K562 (cell line): ENCODE results near the gene MTHFR. TPM values are rescaled to one million over a fixed set of nuclear protein-coding genes. Genes with fewer than 3 reads are reported as not detected.

Experiments used
- ARHGAP35 ChIP-seq: fragments of 450-650 bp; IDR thresholded peaks from 2 replicates; pipeline ENCODE4 v1.6.1; 2018; ENCODE audit not compliant: partially characterized antibody
- ATF7 ChIP-seq: fragments of 450-650 bp; IDR thresholded peaks from 2 replicates; pipeline ENCODE4 v1.7.1; 2014; ENCODE audit warnings: mild to moderate bottlenecking, moderate library complexity
- COPS2 ChIP-seq: fragments of 450-650 bp; conservative IDR thresholded peaks from 2 replicates; pipeline ENCODE4 v1.6.1; 2016; ENCODE audit warnings: mild to moderate bottlenecking, moderate library complexity
- EGR1 ChIP-seq: fragments of 450-650 bp; conservative IDR thresholded peaks from 2 replicates; pipeline ENCODE4 v1.6.1; 2017; ENCODE audit warnings: mild to moderate bottlenecking
- GABPA ChIP-seq: fragments of 200-800 bp; sonication (Bioruptor generic); conservative IDR thresholded peaks from 2 replicates; pipeline ENCODE4 v1.6.1; 2016; ENCODE audit warnings: low read depth, missing genetic modification characterization, missing compliant biosample characterization
- GTF2A2 ChIP-seq: IDR thresholded peaks from 2 replicates; pipeline ENCODE4 v1.6.1; 2016; ENCODE audit warnings: mild to moderate bottlenecking, missing genetic modification characterization, missing compliant biosample characterization
- KLF13 ChIP-seq: fragments of 450-650 bp; IDR thresholded peaks from 2 replicates; pipeline ENCODE4 v1.6.1; 2016; ENCODE audit warnings: missing genetic modification characterization, low read depth, mild to moderate bottlenecking, missing compliant biosample characterization, moderate library complexity, borderline replicate concordance
- NCOA1 ChIP-seq: fragments of 450-650 bp; IDR thresholded peaks from 2 replicates; pipeline ENCODE4 v1.6.1; 2016; ENCODE audit warnings: low read depth
- NCOA4 ChIP-seq: fragments of 450-650 bp; IDR thresholded peaks from 2 replicates; pipeline ENCODE4 v1.6.1; 2018; ENCODE audit warnings: mild to moderate bottlenecking; ENCODE audit not compliant: partially characterized antibody
- PHB ChIP-seq: fragments of 250-450 bp; sonication (Bioruptor Pico); IDR thresholded peaks from 2 replicates; pipeline ENCODE4 v1.5.0; 2021
- PHB2 ChIP-seq: fragments of 450-650 bp; IDR thresholded peaks from 2 replicates; pipeline ENCODE4 v1.6.1; 2017; ENCODE audit warnings: low read depth
- PTTG1 ChIP-seq: fragments of 450-650 bp; IDR thresholded peaks from 2 replicates; pipeline ENCODE4 v1.6.1; 2016; ENCODE audit warnings: low read depth, mild to moderate bottlenecking, missing genetic modification characterization, missing compliant biosample characterization
- RFX1 ChIP-seq: fragments of 450-650 bp; IDR thresholded peaks from 2 replicates; pipeline ENCODE4 v1.6.1; 2016; ENCODE audit warnings: mild to moderate bottlenecking, moderate library complexity
- SUPT5H ChIP-seq: fragments of 450-650 bp; IDR thresholded peaks from 2 replicates; pipeline ENCODE4 v1.6.1; 2016
- TAF15 ChIP-seq: fragments of 200-400 bp; formaldehyde crosslinking; IDR thresholded peaks from 2 replicates; pipeline ENCODE4 v1.6.1; 2017; ENCODE audit warnings: mild to moderate bottlenecking, low read depth, low read length, moderate library complexity
- TAL1 ChIP-seq: fragments of 450-650 bp; IDR thresholded peaks from 2 replicates; pipeline ENCODE4 v1.6.1; 2016; ENCODE audit warnings: mild to moderate bottlenecking
- YY1 ChIP-seq, 3 experiments: IDR thresholded peaks; 2 replicates each; pipeline ENCODE4 v1.6.1; 2011; ENCODE audit warnings: low read length in 2 of 3, mild to moderate bottlenecking in 2 of 3, moderate library complexity in 2 of 3, borderline replicate concordance in 1 of 3, control low read depth in 1 of 3, low read depth in 1 of 3; ENCODE audit not compliant: insufficient read depth in 3 of 3, insufficient replicate concordance in 2 of 3, control insufficient read depth in 1 of 3, insufficient read length in 1 of 3; ENCODE audit errors: extremely low read depth in 1 of 3
- ZNF644 ChIP-seq: fragments of 200-800 bp; sonication (Bioruptor generic); IDR thresholded peaks from 2 replicates; pipeline ENCODE4 v1.6.1; 2016; ENCODE audit warnings: low read depth, missing genetic modification characterization, missing compliant biosample characterization
- polyA plus RNA-seq, 8 experiments: library from polyadenylated mRNA; depleted of rRNA in 4 of 8; stranded (reverse) in 5 of 8; unstranded in 3 of 8; fragments of >200 nt; fragmentation: Nextera tagmentation in 2 of 8; fragmentation: Illumina TruSeq in 1 of 8; extraction: Ambion mirVana in 2 of 8; extraction: Trizol in 1 of 8; gene quantifications; 2 replicates each; pipeline versions ENCODE4 v1.2.1 to v1.2.3, GENCODE V29; 2011 to 2014; ENCODE audit warnings: inconsistent platforms in 1 of 8, missing spikeins in 1 of 8
- total RNA-seq, 7 experiments: library from RNA; depleted of rRNA in 6 of 7; stranded (reverse); fragments of >200 nt in 6 of 7; fragmentation: Illumina TruSeq in 2 of 7; extraction: Trizol in 2 of 7; gene quantifications; 2 replicates each; pipeline versions ENCODE4 v1.2.1 to v1.2.3, GENCODE V29; 2011 to 2021; ENCODE audit warnings: low replicate concordance in 1 of 7
- TF ChIP-seq, protein P1 (sequence below): sonication (generic); formaldehyde crosslinking; IDR thresholded peaks from 2 replicates; pipeline ENCODE4 v1.9.0; 2022; ENCODE audit warnings: mild to moderate bottlenecking, missing genetic modification reagents
- TF ChIP-seq, protein P2 (sequence below): fragments of 450-650 bp; IDR thresholded peaks from 2 replicates; pipeline ENCODE4 v1.6.1; 2018; ENCODE audit warnings: mild to moderate bottlenecking, low read depth; ENCODE audit not compliant: partially characterized antibody
- TF ChIP-seq, protein P3 (sequence below): fragments of 250-450 bp; sonication (Bioruptor Pico); IDR thresholded peaks from 2 replicates; pipeline ENCODE4 v1.4.0; 2020; ENCODE audit warnings: borderline replicate concordance
- TF ChIP-seq, protein P4 (sequence below): fragments of 450-650 bp; IDR thresholded peaks from 2 replicates; pipeline ENCODE4 v1.6.1; 2014; ENCODE audit warnings: low read depth, mild to moderate bottlenecking, moderate library complexity, borderline replicate concordance
- TF ChIP-seq, protein P5 (sequence below): fragments of 450-650 bp; formaldehyde crosslinking; IDR thresholded peaks from 2 replicates; pipeline ENCODE4 v1.4.0; 2020; ENCODE audit warnings: mild to moderate bottlenecking, moderate library complexity

The MTHFR gene
- total and polyA plus RNA-seq, 9 of the 15 experiments (the other 6 are each of a cell fraction or from before 2014, with no cell fraction given), result 5.0 to 104 (median 62.6) TPM

DNA sequence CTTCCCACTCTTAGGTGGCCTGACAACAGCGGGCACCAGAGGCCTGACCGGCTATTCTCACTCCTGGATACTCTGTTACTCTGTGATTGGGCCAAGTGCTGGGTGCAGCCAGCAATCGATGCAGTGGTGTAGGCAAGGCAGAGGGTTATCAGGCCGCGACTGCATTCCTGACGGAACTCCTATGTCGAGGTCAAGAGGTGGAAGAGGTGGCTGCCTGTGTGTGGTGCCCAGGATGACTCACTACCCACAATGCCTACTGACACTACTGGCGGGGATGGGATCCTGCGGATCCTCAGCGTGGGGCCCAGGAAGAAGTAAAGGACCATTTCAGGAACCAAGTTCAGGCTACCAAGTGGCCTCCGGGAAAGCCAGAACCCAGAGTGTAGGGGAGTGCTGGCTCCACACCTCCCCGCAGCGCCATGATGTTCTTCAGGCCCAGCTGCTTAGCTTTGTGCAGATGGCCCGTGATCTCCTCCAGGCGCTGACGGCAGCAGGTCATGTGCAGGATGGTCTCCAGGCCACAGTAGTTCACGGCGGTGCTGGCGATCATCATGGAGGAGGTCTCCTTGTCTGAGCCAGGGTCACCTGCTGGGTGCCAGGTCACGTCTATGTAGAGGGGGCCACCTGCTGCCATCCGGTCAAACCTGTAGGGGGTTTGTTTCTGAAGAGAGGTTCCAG is 4.9 kb downstream of the MTHFR start (continued):
- TF ChIP-seq RFX1, result no peak
- no peak for TF ChIP-seq TAF15
- TF ChIP-seq COPS2, result no peak
- TF ChIP-seq GABPA (tag), result no peak
- TF ChIP-seq ARHGAP35, result no peak
- TF ChIP-seq PHB (CRISPR knock-in tag), result no peak
- TF ChIP-seq NCOA4, result no peak
- no peak for TF ChIP-seq EGR1
- TF ChIP-seq, protein P1, sequence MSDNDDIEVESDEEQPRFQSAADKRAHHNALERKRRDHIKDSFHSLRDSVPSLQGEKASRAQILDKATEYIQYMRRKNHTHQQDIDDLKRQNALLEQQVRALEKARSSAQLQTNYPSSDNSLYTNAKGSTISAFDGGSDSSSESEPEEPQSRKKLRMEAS (CRISPR knock-in tag), result peak; percentile 15; the same call in 1 of the 2 replicates
- TF ChIP-seq ATF7, result peak; percentile 22; the same call in 1 of the 2 replicates
- no peak; the same call in 1 of the 2 replicates for TF ChIP-seq GTF2A2
- TF ChIP-seq, protein P2, sequence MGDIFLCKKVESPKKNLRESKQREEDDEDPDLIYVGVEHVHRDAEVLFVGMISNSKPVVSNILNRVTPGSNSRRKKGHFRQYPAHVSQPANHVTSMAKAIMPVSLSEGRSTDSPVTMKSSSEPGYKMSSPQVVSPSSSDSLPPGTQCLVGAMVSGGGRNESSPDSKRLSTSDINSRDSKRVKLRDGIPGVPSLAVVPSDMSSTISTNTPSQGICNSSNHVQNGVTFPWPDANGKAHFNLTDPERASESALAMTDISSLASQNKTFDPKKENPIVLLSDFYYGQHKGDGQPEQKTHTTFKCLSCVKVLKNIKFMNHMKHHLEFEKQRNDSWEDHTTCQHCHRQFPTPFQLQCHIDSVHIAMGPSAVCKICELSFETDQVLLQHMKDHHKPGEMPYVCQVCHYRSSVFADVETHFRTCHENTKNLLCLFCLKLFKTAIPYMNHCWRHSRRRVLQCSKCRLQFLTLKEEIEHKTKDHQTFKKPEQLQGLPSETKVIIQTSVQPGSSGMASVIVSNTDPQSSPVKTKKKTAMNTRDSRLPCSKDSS, result no peak
- TF ChIP-seq, protein P3, sequence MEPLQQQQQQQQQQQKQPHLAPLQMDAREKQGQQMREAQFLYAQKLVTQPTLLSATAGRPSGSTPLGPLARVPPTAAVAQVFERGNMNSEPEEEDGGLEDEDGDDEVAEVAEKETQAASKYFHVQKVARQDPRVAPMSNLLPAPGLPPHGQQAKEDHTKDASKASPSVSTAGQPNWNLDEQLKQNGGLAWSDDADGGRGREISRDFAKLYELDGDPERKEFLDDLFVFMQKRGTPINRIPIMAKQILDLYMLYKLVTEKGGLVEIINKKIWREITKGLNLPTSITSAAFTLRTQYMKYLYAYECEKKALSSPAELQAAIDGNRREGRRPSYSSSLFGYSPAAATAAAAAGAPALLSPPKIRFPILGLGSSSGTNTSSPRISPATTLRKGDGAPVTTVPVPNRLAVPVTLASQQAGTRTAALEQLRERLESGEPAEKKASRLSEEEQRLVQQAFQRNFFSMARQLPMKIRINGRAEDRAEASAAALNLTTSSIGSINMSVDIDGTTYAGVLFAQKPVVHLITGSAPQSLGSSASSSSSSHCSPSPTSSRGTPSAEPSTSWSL (CRISPR knock-in tag), result no peak
- TF ChIP-seq PTTG1 (tag), result no peak
- no peak for TF ChIP-seq KLF13 (tag)
- TF ChIP-seq PHB2, result no peak
- TF ChIP-seq TAL1, result no peak
- no peak for TF ChIP-seq YY1 (IDR thresholded peaks at IDR 0.05; ENCODE audit: borderline replicate concordance in 1 of 3, control insufficient read depth in 1 of 3, extremely low read depth in 1 of 3, insufficient read depth in 3 of 3, insufficient read length in 1 of 3, insufficient replicate concordance in 2 of 3, low read depth in 1 of 3, low read length in 2 of 3)
- TF ChIP-seq SUPT5H, result no peak
- TF ChIP-seq, protein P4, sequence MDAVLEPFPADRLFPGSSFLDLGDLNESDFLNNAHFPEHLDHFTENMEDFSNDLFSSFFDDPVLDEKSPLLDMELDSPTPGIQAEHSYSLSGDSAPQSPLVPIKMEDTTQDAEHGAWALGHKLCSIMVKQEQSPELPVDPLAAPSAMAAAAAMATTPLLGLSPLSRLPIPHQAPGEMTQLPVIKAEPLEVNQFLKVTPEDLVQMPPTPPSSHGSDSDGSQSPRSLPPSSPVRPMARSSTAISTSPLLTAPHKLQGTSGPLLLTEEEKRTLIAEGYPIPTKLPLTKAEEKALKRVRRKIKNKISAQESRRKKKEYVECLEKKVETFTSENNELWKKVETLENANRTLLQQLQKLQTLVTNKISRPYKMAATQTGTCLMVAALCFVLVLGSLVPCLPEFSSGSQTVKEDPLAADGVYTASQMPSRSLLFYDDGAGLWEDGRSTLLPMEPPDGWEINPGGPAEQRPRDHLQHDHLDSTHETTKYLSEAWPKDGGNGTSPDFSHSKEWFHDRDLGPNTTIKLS, result no peak
- TF ChIP-seq ZNF644 (tag), result peak; percentile 74; the same call in 1 of the 2 replicates
- no peak for TF ChIP-seq NCOA1
- TF ChIP-seq, protein P5, sequence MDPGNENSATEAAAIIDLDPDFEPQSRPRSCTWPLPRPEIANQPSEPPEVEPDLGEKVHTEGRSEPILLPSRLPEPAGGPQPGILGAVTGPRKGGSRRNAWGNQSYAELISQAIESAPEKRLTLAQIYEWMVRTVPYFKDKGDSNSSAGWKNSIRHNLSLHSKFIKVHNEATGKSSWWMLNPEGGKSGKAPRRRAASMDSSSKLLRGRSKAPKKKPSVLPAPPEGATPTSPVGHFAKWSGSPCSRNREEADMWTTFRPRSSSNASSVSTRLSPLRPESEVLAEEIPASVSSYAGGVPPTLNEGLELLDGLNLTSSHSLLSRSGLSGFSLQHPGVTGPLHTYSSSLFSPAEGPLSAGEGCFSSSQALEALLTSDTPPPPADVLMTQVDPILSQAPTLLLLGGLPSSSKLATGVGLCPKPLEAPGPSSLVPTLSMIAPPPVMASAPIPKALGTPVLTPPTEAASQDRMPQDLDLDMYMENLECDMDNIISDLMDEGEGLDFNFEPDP (CRISPR knock-in tag), result no peak
